T-helper 2 cell (primary cell): Measurements from ENCODE around the gene PPFIA2.
A peak's percentile ranks its signal among the peaks of the same experiment; 100 is the strongest.

Experiments
- DNase-seq, 5 experiments: peaks; one replicate each; pipeline versions ENCODE4 v3.0.0 to v3.0.0-alpha.2; 2012 to 2022

The PPFIA2 gene

DNA sequence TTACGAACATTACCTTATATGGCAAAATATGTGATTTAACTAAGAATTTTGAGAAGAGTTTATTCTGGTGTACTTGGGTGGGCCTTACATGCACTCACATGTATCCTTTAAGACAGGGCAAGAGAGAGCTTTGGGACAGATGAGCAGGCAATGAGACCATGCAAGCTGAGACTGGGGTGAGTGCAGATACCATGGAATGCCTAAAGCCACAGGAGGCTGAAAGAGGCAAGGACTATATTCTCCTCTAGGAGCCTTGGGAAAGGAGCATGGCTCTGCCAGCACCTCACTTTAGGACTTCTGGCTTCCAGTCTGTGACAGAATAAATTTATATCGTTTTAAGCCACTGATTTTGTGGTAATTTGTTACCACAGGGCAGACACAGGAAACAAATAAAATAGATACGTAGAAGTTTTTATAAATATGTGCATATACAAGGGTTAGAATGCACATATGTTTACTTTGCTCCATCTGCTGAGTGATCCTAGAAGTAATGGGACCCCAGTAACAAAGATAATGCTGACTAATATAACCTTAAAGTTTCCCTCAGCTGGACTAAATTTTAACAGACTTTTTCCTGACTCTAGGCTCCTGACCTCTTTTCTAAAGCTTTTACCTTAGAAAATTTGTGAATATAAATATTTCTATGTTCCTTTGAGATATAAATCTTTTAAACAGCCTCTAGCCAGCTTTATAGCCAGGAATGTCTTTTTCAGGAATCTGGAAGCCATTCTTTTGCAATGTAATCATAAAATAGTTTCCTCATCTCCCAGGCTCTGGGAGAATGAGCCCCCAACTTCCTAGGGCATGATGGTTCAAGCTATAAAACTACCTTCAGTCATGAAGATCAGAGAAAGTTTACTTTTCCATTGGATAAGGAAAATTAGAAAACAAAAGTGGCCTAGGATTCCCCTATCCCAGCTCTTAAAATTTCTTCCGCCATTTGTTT, 216.8 kb downstream of the PPFIA2 start:
- DNase-seq = no peak

DNA sequence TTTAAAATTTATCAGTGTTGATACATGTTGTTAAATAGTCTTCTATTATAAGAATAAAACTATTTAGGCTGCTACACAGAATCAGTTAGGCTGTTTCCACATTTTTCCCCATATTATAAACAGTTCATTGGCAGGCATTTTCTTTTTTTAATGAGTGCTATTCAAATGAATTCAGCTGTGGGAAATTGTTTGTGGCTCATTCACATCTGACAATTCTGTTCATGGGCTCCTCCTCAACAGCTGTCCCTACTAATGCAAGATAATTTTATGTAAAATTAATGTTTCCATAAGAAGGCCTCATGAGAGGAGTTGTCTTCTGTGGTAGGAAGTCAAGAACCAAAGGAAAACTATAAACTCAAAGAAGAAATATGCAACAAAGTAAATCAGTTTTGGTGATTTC, 218.0 kb downstream of the PPFIA2 start:
- no peak for DNase-seq

DNA sequence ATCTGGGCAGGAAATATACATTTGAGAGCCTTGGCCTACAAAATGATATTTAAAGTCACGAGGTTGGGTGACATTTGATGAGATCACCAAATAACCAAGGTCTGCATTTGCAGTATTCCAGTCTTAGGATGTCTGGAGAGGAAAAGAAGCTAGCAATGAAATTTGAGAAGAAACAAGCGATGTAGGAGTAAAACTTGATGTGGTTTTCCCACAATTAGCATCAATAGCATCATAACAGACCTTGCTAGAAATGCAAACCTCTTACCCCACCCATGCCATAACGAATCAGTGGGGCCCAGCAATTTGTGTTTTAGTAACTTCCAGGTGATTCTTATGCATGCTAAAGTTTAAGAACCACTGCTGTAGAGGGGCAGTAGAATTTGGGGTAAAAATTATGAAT, 219.9 kb downstream of the PPFIA2 start:
- no peak for DNase-seq

DNA sequence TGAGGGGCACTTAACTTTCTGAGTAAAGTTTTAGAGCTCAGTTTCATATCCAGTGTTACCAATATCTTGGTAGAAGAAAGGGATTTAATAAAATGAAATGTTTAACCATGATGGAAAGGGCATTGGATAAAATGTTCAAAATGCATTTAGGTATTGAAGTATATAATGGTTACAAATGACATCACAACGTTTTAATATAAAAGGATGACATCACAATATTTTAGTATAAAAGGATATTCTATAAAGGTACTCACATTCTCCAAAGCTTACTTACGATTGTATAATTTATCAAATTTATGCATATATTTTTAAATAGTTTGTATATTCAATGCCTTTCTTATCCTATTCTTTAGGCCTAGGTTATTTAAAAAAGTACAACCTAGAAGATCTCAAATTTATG, 226.1 kb downstream of the PPFIA2 start:
- DNase-seq = no peak

DNA sequence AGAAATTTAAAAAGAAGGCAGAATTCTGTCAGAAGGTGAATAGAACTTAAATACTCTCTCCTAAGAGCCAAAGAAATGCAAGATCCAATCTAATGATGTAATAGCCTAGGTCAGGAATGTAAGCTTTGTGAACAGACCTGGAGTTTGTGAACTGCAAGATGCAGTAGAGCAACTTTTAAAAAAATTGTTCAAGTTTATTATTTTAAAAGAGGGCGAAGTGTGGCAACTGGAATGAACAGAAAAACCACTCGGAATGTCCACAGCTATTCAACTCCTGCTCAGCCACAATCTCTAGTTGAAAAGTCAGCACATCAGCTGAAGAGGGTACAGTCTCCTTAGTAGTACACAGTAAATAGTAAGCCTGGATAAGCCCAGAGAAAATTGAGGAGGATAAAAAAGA, 228.8 kb downstream of the PPFIA2 start:
- no peak for DNase-seq

DNA sequence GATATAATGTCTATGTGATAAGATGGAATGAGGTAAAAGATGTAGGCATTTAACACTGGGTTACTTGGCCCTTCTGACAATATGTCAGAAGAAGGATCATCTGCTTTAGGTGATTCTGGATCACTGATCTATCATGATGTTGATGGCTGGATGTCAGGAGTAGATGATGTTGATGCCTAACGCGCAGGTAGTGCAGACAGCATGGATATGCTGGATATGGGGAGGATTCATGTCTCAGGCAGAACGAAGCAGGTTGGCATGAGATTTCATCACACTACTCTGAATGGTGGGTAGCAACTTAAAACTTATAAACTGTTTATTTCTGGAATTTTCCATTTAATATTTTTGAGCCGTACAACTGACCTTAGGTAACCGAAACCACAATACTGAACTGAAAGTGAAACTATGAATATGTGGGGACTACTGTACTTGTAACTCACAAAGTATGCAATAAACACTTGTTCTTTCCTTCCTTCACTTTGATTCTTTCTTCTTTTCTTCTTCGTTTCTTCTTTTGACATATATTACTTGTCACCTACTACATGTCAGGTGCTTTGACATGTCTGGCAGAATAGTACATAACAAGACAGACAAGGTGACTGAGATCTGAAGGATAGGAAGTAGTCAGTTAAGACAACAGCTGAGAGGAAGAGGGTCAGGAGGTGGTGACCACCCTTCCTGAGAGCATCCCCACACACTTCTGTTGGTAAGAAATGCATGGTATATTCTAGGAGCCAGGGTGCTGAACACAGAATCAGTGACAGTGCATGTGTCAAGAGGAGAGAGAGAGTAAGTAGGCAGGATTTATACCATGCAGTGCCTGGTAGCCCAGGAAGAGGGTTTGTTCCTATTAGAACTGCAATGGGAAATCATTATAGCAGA, 238.8 kb downstream of the PPFIA2 start:
- DNase-seq = no peak

DNA sequence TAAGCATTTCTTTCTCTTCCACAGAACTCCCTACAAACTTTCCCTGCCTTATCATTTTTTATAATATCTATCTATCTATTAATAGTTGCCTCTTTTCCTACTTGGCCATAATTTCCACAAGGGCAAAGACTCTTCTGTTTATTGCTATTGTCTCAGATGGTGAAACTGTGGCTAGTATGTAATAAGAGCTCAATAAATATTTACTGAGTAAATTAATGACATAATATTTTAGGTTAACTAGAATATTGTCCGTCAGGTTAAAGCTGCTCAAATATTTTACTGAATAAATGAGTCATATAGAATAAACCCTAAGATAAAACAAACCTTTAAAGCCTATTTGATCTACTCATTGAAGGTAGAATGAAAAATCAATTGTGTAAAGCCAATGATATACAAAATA, 240.5 kb downstream of the PPFIA2 start:
- no peak for DNase-seq

DNA sequence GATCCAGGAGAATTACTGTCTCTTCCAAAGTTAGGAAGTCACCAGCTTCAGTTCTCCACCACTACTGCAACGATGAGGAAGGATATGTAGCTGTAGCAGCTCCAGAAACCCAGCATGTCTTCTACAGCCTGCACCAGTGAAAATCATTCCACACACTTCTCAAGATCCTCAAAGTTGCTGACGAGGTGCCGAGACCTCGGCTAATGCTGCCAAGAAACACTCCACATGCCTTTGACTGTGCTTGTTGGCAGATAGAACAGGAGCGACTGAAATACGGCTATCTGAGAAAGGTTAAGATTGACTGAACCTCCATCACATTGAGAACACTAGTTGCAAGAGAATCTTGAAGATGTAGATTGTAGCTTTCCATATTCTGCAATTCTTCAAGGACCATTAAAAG, 241.9 kb downstream of the PPFIA2 start:
- DNase-seq = no peak

DNA sequence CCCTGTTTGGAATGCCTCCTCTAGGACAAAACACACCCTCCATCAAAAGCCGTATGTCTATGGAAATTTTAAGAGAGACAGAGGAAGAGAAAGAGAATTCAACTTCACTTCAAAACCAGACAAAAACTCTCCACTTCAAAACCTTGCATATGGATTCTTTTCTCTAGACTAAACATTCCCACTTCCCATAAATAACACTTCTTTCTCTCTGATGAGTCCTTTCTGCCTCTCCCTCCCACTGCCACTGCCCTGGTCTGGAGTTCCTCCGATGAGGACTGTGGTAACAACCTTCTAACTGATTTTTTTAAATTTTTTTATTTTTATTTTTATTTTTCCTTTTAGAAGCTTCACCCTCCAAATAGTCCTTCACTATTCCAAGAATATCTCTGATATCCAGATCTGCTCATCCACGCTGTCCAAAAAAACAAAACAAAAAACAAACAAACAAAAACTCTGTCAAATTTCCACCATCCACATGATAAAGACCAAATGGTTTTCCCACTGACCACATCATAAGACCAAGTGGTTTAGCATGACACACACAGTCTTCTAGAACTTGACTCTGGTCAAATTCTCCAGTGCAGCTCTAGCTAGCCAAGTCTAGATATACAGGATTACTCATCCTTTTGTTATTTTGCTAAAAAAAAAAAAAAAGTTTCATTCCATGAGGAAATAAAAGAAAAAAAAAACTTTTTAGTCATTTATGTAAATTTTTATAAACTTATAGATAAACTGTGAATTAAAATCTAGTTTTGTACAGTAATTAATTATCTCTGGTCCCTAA, 256.0 kb downstream of the PPFIA2 start:
- no peak for DNase-seq

DNA sequence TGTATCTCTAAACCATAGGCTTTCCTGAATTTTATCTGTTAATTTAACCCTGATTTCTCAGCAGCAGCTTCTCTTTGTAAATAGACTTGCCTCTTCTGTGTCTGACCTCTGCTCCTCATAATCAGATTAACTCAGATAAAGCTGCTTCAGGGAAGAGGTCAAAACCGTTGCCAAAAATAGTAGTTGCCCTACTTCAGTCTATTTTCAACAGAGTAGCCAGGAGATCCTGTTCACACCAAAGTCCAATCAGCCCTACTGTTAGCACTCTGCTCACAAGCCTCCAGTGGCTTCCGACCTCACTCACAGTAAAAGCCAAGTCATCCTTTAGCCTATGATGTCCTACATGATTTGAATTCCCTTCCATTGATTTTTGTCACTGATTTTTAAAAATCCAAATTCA, 258.4 kb downstream of the PPFIA2 start:
- DNase-seq = no peak

DNA sequence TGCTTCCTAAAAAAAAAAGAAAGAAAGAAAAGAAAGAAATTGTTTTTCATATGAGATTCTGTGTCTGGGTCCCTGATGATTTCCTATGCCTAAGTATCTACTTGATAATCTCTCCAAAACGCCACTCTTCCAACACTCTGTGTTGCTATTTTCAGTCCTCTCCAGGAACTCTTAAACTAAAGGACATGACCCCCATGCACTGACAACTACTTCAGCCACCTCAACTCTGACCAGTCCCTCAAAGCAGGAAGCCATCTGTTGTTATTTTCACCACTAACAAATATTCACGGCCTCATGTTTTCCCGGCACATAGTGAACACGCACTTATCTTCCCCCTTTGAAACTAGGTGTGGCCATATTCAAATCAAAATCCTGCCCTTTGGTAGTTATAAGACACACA, 259.3 kb downstream of the PPFIA2 start:
- DNase-seq = no peak

DNA sequence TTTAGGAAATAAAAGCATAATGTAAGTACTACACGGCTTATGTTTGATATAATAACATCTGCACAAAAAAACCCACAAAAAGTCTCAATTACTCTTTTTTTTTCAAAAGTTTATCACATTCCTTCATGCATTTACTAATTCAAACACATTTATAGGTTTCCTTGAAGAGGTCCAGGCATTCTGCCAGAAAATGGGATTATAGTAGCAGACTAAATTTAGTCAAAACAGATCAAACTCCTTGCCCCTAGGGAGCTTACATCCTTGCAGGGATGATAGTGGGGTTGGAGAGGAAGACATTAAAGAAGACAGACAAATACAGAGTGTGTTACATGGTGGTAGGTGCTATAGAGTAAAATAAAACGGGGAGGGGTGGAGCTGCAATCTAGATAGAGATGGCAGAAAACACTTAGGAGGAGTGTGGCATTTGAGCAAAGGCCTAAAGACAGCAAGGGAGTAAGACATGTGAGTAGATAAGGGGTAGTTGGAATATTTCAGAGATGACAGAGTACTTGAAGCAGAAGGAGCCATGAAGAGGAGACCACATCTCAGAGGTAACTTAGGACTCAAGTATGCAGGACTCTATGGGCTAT, 266.9 kb downstream of the PPFIA2 start:
- DNase-seq = no peak

DNA sequence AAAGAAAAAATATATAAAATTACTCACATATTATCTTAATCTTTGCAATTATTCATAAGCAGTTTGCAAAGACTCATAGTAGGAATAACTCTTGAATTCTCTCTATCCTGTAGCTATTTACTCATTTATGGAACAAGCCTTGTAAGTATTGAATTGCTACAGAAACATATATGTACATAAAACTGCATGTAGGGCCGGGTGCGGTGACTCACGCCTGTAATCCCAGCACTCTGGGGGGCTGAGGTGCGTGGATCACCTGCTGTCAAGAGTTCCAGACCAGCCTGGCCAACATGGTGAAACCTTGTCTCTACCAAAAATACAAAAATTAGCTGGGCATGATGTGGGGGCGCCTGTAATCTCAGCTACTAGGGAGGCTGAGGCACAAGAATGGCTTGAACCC, 286.2 kb downstream of the PPFIA2 start:
- no peak for DNase-seq

DNA sequence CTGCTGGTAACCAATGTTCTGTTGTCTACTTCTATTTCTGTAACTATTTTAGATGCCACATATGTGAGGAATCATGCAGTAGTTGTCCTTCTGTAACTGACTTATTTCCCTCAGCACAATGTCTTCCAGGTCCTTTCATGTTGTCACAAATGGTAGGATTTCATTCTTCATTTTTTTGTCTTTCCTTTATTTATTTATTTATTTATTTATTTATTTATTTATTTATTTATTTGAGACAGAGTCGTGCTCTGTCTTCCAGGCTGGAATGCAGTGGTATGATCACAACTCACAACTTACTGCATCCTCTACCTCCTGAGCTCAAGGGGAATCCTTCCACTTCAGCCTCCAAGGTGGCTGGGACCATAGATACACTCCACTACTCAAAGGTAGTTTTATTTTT, 288.2 kb downstream of the PPFIA2 start:
- no peak for DNase-seq

DNA sequence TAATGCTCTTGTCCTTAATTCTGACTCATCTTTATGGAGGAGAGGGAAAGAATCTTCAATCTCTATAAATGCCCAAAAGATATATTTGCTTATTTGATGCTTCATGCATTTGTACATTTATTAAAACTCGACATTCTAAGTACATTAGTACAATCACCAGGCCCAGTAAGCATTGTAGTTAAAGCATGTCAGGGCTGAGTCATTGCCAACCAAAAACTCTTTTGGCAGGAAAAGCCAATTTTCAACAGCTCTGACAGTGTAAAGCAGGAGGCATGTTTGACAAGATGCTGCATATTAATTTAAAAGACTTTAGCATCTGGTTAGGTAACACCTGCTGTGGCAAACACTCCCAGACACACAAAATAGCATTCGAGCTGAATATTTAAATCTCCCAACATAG, 290.9 kb downstream of the PPFIA2 start:
- no peak for DNase-seq

DNA sequence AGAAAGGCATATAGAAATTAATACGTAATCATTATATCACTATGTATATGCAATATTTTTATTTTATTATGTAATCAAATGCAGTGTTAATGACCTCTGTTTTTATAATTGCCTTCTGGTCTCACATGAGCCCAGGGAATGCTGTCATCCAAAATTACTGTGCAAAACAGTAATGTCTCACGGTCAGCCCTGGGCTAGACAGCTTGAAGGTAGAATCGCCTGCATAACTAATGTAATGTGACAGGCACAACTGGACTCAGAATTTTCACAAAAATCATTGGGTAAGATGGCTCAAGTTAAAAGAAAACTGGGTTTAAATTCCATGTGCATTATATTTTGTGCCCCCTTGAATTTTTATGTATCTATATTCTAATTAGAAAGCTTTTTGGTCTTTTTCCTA, 293.3 kb downstream of the PPFIA2 start:
- DNase-seq = no peak

DNA sequence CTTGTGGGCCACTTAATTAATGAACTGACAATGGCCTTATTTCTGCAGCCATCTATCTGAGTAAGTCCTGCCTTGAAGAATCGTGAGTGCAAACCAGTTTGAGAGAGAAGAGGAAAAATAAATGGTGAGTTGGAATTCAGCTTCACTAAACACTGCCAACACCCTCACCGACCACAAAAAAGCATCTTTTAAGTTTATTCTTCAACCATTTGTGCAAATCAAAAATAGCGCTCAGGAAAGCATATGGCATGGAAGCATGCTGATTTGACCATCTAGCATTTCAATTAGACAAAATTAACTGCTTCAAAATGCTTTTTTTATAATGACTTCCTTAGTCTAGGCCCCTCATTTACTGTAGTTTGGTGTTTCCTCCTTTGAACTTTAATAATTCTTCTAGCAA, 294.0 kb downstream of the PPFIA2 start:
- DNase-seq = no peak

DNA sequence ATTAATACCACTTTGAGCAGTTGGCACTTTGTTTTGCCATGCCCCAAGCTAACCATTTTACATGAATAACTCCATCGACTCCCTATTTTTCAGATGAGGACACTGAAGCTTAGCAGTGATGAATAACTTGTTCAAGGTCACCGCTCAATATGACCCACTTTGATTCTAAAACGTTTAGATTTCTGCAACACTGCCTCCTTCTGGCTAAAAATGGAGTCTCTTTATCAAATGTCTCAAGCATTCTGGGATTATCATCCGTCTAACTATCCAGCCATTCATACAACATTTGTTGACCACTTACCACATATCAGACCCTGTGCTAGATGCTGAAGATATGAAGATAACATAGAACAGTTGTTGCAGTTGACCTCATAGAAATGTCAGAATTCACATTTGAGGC, 298.0 kb downstream of the PPFIA2 start:
- no peak for DNase-seq

DNA sequence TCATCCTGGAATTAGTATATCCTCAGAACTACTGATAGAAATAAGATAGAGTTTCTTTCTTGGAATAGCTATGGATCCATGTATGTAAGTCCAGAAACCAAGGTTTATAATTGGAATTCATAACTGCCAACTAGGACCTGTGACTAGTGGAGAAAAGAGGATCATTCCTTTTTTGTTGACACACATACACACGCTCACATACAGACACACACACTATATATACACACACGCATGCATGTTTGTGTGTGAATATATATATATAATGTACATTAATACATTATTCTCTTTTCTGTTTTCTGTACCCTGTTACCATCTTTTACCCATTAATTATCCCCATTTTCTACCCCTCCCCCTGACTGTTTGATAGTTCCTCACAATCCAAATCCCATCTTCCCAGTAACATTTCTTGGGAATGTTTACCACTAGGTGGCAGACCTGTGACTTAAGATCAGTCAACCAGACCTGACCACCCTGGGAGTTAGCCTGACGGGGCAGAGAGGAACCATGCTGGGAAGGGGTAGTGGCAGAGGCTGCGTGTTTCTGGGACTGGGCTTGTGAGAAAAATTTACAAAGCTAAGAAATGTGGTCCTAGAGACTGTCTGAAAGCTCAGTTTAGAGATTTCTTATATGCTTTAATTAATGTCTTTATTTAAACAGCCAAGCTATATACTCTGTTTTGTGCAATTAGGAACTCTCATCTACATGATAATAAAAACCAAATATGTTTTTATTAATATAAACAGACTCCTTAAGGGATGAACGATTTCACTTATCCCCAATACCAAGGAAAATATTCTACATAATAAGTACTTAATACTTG, 308.0 kb downstream of the PPFIA2 start:
- peak in 1 of 5 experiments; percentile 1 for DNase-seq

DNA sequence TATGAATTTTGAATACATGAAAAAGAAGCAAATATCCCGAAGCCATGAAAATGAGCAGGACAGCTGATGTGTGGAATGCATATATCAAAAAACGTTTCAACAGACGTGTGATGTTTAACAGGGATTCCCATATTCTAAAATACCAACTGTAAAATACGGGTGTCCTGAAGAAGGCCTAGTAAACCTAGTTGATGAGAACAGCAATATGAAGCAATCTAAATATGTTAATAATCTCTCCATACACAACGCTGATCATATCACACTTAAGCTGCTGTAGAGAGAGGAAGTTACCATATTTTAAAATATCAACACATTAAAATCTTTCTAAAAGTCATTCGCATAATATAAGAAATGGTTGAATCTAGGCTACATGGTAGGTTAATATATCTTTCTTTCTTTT, 317.5 kb downstream of the PPFIA2 start:
- no peak for DNase-seq

DNA sequence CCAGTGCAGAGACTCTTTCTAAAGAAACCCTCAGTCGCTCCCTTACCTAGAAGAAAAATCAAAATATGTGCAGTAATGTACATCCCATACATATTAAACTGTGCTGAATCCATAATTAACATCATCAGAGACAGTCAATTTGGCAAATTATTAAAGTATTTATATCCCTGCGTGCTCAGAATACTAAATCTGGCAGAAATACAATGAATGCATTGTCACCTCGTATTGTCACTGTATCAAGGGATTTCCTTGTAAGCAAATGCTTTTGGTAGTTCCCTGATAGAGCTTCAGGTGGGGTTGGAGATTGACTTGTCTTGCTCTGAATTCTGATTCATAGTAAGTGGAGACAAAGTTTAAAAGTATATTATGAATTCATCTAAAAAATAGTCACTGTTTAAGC, 319.1 kb downstream of the PPFIA2 start:
- DNase-seq = no peak

DNA sequence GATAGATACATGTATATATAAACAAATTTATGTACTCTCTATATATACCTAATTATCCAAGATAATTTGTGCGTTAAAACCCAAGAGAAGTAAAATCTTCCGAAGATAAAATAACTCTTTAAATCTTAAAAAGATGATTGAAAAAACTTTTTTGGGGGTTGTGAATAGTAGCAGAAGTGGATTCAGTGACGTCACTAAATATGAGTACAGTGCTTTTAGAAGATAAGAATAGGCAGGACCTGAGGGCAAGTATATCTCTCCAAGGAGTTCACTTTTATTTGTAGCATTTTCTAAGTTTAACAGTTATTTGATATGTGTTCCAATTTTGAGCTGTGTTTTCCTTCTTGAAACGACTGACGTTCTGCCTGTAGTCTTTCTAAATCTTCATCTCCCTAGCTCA, 319.8 kb downstream of the PPFIA2 start:
- DNase-seq = no peak
